Tibial nerve (tissue), 3 donors: ENCODE results near the gene LRP8.

Experiments
- POLR2A ChIP-seq, 2 donors: fragments of 450-650 bp; IDR thresholded peaks; one replicate each; pipeline ENCODE4 v1.6.1; 2017; ENCODE audit warnings: antibody characterized with exemption in 2 of 2, mild to moderate bottlenecking in 2 of 2, moderate library complexity in 2 of 2
- TF ChIP-seq, protein P1 (sequence below), 5 experiments: fragments of 200-600 bp in 3 of 5; fragments of 450-650 bp in 2 of 5; sonication (generic) in 3 of 5; IDR thresholded peaks; one replicate each; pipeline ENCODE4 v1.5.1; 2016 to 2019; ENCODE audit warnings: antibody characterized with exemption in 5 of 5, mild to moderate bottlenecking in 3 of 5, moderate library complexity in 2 of 5

DNA sequence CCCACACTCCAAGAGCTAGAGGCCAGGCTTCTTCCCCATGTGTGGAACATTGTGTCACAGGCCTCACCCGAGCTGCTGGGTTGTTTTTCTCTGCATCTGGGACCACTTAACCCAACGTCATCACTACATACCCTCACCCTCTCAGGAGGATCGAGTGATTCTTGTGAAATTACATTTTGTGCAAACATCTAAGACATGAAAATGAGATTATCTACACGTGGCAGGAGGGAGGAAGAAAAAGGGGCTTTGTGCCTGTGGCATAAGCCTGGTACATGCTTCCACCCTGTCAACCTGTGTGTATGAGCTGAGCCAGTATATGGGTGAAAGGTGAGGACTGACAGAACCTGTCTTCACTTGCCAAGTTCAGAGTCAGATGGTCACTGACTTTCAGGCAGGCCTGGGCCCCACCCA, 129.6 kb downstream of the LRP8 start:
- TF ChIP-seq, protein P1, sequence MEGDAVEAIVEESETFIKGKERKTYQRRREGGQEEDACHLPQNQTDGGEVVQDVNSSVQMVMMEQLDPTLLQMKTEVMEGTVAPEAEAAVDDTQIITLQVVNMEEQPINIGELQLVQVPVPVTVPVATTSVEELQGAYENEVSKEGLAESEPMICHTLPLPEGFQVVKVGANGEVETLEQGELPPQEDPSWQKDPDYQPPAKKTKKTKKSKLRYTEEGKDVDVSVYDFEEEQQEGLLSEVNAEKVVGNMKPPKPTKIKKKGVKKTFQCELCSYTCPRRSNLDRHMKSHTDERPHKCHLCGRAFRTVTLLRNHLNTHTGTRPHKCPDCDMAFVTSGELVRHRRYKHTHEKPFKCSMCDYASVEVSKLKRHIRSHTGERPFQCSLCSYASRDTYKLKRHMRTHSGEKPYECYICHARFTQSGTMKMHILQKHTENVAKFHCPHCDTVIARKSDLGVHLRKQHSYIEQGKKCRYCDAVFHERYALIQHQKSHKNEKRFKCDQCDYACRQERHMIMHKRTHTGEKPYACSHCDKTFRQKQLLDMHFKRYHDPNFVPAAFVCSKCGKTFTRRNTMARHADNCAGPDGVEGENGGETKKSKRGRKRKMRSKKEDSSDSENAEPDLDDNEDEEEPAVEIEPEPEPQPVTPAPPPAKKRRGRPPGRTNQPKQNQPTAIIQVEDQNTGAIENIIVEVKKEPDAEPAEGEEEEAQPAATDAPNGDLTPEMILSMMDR (IDR thresholded peaks at IDR 0.05) = no peak
- TF ChIP-seq POLR2A (IDR thresholded peaks at IDR 0.05) = no peak
